K562 treated with DMSO at 1 percent for 4 hours (cell line): Measurements from ENCODE around the gene RIMS4. TPM values are rescaled to one million over a fixed set of nuclear protein-coding genes. Genes with fewer than 3 reads are reported as not detected.

Source experiments
- total RNA-seq: library from RNA; unstranded; fragments of 300-600 nt; gene quantifications from 2 replicates; pipeline ENCODE4 v1.2.3, GENCODE V29; 2022; ENCODE audit not compliant: insufficient read depth

The RIMS4 gene
- total RNA-seq: not detected in 2 replicates

GRCh38 chr20:44810391-44811149 is at the start of gene RIMS4:
Gene RIMS4 (minus strand): TSS chr20:44810546. CDS start chr20:44810271, 275 bp downstream.

GRCh38 chr20:44745598-44746366 is 64.6 kb downstream of the RIMS4 start, which contains the start of gene KCNK15:
Gene KCNK15 (plus strand): TSS chr20:44745865. CDS start chr20:44745911, 46 bp downstream.

GRCh38 chr20:44714701-44715498 is 95.4 kb downstream of the RIMS4 start, which contains the start of gene CCN5:
Gene CCN5 (plus strand): TSS chr20:44715369. CDS start chr20:44715391, 22 bp downstream.

Other genes starting within 250 kb of the RIMS4 start
- 4.5 and 6.1 TPM in 2 replicates for gene PKIG, start 228.0 kb downstream of the RIMS4 start, total RNA-seq
- 2.7 and 2.8 TPM in 2 replicates for gene ADA, start 158.8 kb downstream of the RIMS4 start, total RNA-seq
- not detected in 2 replicates for gene CCN5, start 95.2 kb downstream of the RIMS4 start, total RNA-seq
- gene KCNK15, start 64.7 kb downstream of the RIMS4 start, total RNA-seq: 0.23 and 1.3 TPM in 2 replicates
- gene YWHAB, start 75.2 kb upstream of the RIMS4 start, total RNA-seq: 83.3 and 93.2 TPM in 2 replicates
- 39.7 and 48.7 TPM in 2 replicates for gene PABPC1L, start 99.5 kb upstream of the RIMS4 start, total RNA-seq
- 35.3 and 36.9 TPM in 2 replicates for gene TOMM34, start 149.9 kb upstream of the RIMS4 start, total RNA-seq
- 11.8 and 12.8 TPM in 2 replicates for gene STK4, start 156.0 kb upstream of the RIMS4 start, total RNA-seq